ENCODE results near the gene MAST3. TPM values are rescaled to one million over a fixed set of nuclear protein-coding genes. Genes with fewer than 3 reads are reported as not detected.
A peak's percentile ranks its signal among the peaks of the same experiment; 100 is the strongest.
"Not testable (repeated sequence)": the region's sequence is repeated elsewhere in the genome, so short reads cannot be mapped to it uniquely, and the experiment has no call there.

Gene MAST3
- total and polyA plus RNA-seq, 7 donors: 2.6 to 16.3 (median 4.2) TPM

DNA sequence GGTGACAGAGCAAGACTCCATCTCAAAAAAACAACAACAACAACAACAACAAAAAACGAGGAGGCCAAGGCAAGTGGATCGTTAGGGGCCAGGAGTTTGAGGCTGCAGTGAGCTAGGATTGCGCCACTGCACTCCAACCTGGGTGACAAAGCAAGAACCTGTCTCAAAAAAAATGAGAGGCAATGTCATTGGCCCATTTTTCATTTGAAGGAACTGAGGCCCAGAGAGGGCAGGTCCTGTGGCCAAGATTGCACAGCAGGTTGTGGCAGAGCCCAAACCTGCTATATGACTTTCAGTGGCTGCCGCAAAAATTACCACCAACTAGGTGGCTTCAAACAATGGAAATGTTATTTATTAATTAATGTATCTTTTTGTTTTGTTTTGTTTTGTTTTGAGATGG is 60.9 kb downstream of the MAST3 start:
- TF ChIP-seq POLR2A (IDR thresholded peaks at IDR 0.05) (no peak), POLR2AphosphoS5 (IDR thresholded peaks at IDR 0.05) (no peak), EP300 (IDR thresholded peaks at IDR 0.05) (no peak)
- TF ChIP-seq, protein P1, sequence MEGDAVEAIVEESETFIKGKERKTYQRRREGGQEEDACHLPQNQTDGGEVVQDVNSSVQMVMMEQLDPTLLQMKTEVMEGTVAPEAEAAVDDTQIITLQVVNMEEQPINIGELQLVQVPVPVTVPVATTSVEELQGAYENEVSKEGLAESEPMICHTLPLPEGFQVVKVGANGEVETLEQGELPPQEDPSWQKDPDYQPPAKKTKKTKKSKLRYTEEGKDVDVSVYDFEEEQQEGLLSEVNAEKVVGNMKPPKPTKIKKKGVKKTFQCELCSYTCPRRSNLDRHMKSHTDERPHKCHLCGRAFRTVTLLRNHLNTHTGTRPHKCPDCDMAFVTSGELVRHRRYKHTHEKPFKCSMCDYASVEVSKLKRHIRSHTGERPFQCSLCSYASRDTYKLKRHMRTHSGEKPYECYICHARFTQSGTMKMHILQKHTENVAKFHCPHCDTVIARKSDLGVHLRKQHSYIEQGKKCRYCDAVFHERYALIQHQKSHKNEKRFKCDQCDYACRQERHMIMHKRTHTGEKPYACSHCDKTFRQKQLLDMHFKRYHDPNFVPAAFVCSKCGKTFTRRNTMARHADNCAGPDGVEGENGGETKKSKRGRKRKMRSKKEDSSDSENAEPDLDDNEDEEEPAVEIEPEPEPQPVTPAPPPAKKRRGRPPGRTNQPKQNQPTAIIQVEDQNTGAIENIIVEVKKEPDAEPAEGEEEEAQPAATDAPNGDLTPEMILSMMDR (IDR thresholded peaks at IDR 0.05): no peak
- 80 to 89% methylated on average over 4 of the region's 4 CpGs for WGBS, 2 donors
- Histone ChIP-seq H3K4me3 (no peak overlapping the region), H3K4me1 (peaks cover 0 to 60% (median 56%) of the 10 kb centered on the region in 4 donors), H3K27ac (peak overlapping the region in 2 of 4 donors; percentile 81 to 83), H3K9me3 (no peaks in the 10 kb centered on the region), H3K36me3 (peaks cover 0 to 23% (median 15%) of the 10 kb centered on the region in 4 donors), H3K27me3 (no peaks in the 10 kb centered on the region)
- no peak for DNase-seq
- intact Hi-C loops (cut with DNase I): no loop called here

DNA sequence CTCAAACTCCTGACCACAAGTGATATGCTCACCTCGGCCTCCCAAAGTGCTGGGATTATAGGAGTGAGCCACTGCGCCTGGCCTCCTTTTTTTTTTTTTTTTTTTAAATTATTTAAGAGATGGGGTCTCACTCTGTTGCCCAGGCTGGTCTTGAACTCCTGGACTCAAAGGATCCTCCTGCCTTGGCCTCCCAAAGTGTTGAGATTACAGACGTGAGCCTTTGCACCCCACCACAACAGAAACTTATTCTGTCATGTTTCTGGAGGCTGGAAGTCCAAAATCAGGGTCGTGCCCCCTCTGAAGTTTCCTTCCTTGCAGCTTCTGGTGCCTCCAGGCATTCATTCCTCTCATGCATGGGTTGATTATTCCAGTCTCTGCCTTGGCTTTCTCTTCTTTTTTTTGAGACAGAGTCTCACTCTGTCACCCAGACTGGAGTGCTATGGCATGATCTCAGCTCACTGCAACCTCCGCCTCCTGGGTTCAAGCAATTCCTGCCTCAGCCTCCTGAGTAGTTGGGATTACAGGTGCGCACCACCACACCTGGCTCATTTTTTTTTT is 61.6 kb downstream of the MAST3 start:
- H3K27me3 ChIP-seq; H3K9me3 ChIP-seq; H3K4me3 ChIP-seq; intact Hi-C loops (cut with DNase I); H3K27ac ChIP-seq; DNase-seq: not testable (repeated sequence)
- WGBS, 2 donors: 92 to 93% methylated on average over 6 of the region's 6 CpGs
- H3K36me3 ChIP-seq: peaks cover 0 to 30% (median 19%) of the 10 kb centered on the region in 4 donors
- peaks cover 0 to 54% (median 49%) of the 10 kb centered on the region in 4 donors for H3K4me1 ChIP-seq

DNA sequence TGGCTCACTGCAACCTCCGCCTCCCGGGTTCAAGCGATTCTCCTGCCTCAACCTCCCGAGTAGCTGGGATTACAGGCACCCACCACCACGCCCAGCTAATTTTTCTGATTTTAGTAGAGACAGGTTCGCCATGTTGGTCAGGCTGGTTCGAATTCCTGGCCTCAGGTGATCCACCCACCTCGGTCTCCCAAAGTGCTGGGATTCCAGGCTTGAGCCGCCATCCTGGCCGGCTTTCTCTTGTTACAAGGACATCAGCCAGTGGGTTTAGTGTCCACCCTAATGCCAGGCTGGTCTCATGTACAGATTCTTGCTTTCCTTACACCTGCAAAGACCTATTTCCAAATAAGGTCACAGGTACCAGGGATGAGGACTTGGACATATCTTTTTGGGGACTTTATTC is 62.2 kb downstream of the MAST3 start:
- Histone ChIP-seq H3K9me3 (no peaks in the 10 kb centered on the region), H3K4me1 (peaks cover 0 to 47% (median 44%) of the 10 kb centered on the region in 4 donors), H3K27me3 (no peaks in the 10 kb centered on the region), H3K4me3 (no peak overlapping the region), H3K27ac (peak overlapping the region in 3 of 4 donors; percentile 73 to 77 (median 75)), H3K36me3 (peaks cover 0 to 36% (median 21%) of the 10 kb centered on the region in 4 donors)
- intact Hi-C loops (cut with DNase I): loop anchor here (2.0 to 5.0 kb wide), 2 partner anchors 47 to 153 kb away; partner anchors contain the start of gene ARRDC2
- WGBS, 2 donors: 96 to 97% methylated on average over 10 of the region's 10 CpGs
- TF ChIP-seq EP300 (IDR thresholded peaks at IDR 0.05) (no peak), POLR2AphosphoS5 (IDR thresholded peaks at IDR 0.05) (no peak), POLR2A (IDR thresholded peaks at IDR 0.05) (no peak)
- TF ChIP-seq, protein P1 (IDR thresholded peaks at IDR 0.05): no peak
- DNase-seq: no peak

DNA sequence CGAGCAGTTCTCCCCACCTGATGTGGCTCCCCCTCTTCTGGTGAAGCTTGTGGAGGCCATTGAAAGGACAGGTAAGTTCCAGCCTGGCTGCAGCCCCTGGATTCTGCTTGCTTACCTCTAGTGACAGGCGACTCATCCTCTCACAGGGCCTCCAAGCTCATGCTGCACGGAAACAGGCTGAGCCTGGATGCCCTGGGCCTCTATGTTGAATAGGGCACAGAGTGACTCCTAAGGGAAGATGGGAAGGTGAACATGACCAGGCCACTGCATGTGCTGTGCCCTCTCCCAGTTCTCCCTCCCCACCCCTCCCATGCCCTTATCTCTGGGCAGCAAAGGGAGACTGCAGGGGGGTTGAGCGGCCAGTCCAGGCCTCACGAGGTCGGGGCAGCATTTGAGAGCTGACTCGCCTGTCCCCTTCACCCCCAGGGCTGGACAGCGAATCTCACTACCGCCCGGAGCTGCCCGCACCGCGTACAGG is 63.0 kb downstream of the MAST3 start:
- H3K4me1 ChIP-seq: peaks cover 0 to 42% (median 41%) of the 10 kb centered on the region in 4 donors
- H3K36me3 ChIP-seq: peaks cover 0 to 42% (median 22%) of the 10 kb centered on the region in 4 donors
- peak overlapping the region; percentile 71 to 77 (median 74) for H3K27ac ChIP-seq
- no peaks in the 10 kb centered on the region for H3K9me3 ChIP-seq
- no peaks in the 10 kb centered on the region for H3K27me3 ChIP-seq
- DNase-seq: no peak
- TF ChIP-seq EP300 (IDR thresholded peaks at IDR 0.05): no peak
- TF ChIP-seq POLR2A (IDR thresholded peaks at IDR 0.05): no peak
- TF ChIP-seq, protein P1 (IDR thresholded peaks at IDR 0.05): no peak
- no peak for TF ChIP-seq POLR2AphosphoS5 (IDR thresholded peaks at IDR 0.05)
- H3K4me3 ChIP-seq: peak overlapping the region in 3 of 4 donors; percentile 40 to 52 (median 50)
- intact Hi-C loops (cut with DNase I): loop anchor here (2.0 to 5.0 kb wide), 2 partner anchors 48 to 153 kb away; partner anchors contain the start of gene ARRDC2
- 72 to 81% methylated on average over 13 of the region's 13 CpGs for WGBS, 2 donors

DNA sequence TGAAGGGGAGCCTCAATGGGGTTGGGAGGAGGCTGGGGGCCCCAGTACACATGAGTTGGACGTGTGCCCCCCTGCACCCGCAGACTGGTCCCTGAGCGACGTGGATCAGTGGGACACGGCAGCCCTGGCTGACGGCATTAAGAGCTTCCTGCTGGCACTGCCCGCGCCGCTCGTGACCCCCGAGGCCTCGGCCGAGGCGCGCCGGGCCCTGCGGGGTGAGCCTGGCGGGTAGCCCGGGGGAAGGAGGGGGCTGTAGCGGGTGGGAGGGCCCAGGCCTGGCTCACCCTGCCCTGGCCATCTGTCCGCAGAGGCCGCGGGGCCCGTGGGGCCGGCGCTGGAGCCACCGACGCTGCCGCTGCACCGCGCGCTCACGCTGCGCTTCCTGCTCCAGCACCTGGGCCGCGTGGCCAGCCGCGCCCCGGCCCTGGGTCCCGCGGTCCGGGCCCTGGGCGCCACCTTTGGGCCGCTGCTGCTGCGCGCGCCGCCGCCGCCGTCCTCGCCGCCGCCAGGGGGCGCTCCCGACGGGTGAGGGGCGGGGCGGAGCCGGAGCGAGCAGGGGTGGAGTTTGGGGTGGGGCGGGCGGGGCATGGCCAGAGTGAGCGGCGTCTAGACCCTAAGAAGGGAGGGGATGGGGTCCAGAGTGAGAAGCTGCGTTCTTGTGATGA is 63.5 kb downstream of the MAST3 start:
- no peaks in the 10 kb centered on the region for H3K27me3 ChIP-seq
- peak; percentile 83 for DNase-seq
- peaks cover 0 to 36% (median 35%) of the 10 kb centered on the region in 4 donors for H3K4me1 ChIP-seq
- 3 to 6% methylated on average over 66 of the region's 66 CpGs for WGBS, 2 donors
- no peaks in the 10 kb centered on the region for H3K9me3 ChIP-seq
- peak overlapping the region; percentile 71 to 77 (median 74) for H3K27ac ChIP-seq
- intact Hi-C loops (cut with DNase I): loop anchor here (2.0 to 5.0 kb wide), 2 partner anchors 48 to 154 kb away; partner anchors contain the start of gene ARRDC2
- peak overlapping the region in 3 of 4 donors; percentile 40 to 52 (median 50) for H3K4me3 ChIP-seq
- no peak for TF ChIP-seq POLR2AphosphoS5 (IDR thresholded peaks at IDR 0.05)
- TF ChIP-seq, protein P1 (IDR thresholded peaks at IDR 0.05): peak in 1 of 4 experiments; percentile 61
- H3K36me3 ChIP-seq: peaks cover 3 to 42% (median 22%) of the 10 kb centered on the region in 4 donors
